Natural killer cell (primary cell): ENCODE data around the gene IL17C. TPM values are rescaled to one million over a fixed set of nuclear protein-coding genes. Genes with fewer than 3 reads are reported as not detected.

Experiments used
- ATAC-seq, 3 donors: fragments of 150-1000 bp in 2 of 3; fragments of 200-7000 bp in 1 of 3; cut with Tn5 transposase; 1 replicate in 1 of 3; 2 replicates in 2 of 3; pipeline ENCODE4 v1.10.0; 2021; ENCODE audit warnings: mild to moderate bottlenecking in 2 of 3, moderate library complexity in 2 of 3
- DNase-seq, 2 donors: peaks; one replicate each; pipeline versions ENCODE4 v3.0.0 to v3.0.0-alpha.2; 2013 to 2021; ENCODE audit warnings: mixed read lengths in 1 of 2
- H3K27ac ChIP-seq: one replicate; pipeline ENCODE4 v1.5.1; 2013; ENCODE audit warnings: mild to moderate bottlenecking, low read length
- H3K27me3 ChIP-seq: one replicate; pipeline ENCODE4 v1.6.1; 2013; ENCODE audit warnings: low read length; ENCODE audit not compliant: control insufficient read depth, insufficient read depth
- H3K36me3 ChIP-seq: one replicate; pipeline ENCODE4 v1.6.1; 2013; ENCODE audit warnings: low read length; ENCODE audit not compliant: control insufficient read depth, insufficient read depth
- H3K4me1 ChIP-seq: one replicate; pipeline ENCODE4 v1.6.1; 2013; ENCODE audit warnings: low read length; ENCODE audit not compliant: control insufficient read depth, insufficient read depth
- H3K4me3 ChIP-seq: one replicate; pipeline ENCODE4 v1.5.1; 2013; ENCODE audit warnings: low read length
- H3K9me3 ChIP-seq: one replicate; pipeline ENCODE4 v1.6.1; 2013; ENCODE audit warnings: low read length; ENCODE audit not compliant: control insufficient read depth, insufficient read depth
- H3K27ac Mint-ChIP-seq, 2 donors: one replicate each; pipeline ENCODE4 v1.8.0; 2022; ENCODE audit warnings: mild to moderate bottlenecking in 2 of 2, mixed read lengths in 2 of 2, moderate library complexity in 1 of 2
- H3K27me3 Mint-ChIP-seq, 2 donors: one replicate each; pipeline ENCODE4 v1.8.0; 2022; ENCODE audit warnings: low read depth in 2 of 2, mixed read lengths in 2 of 2
- H3K36me3 Mint-ChIP-seq: one replicate; pipeline ENCODE4 v1.8.0; 2022; ENCODE audit warnings: mixed read lengths
- H3K4me1 Mint-ChIP-seq, 2 donors: one replicate each; pipeline ENCODE4 v1.8.0; 2022; ENCODE audit warnings: mixed read lengths in 2 of 2
- H3K4me3 Mint-ChIP-seq: one replicate; pipeline ENCODE4 v1.8.0; 2022; ENCODE audit warnings: mild to moderate bottlenecking, moderate library complexity, mixed read lengths
- H3K9me3 Mint-ChIP-seq, 2 donors: one replicate each; pipeline ENCODE4 v1.8.0; 2022; ENCODE audit warnings: mixed read lengths in 2 of 2
- WGBS: methylation state at CpG from one replicate; pipeline ENCODE4 v1.1.7; 2013; ENCODE audit warnings: missing lambda C conversion rate; ENCODE audit not compliant: insufficient coverage; 5-methylcytosine and 5-hydroxymethylcytosine counted together
- intact Hi-C: fragments of 100-400 bp; cut with micrococcal nuclease; formaldehyde crosslinking; loops from one replicate; pipeline ENCODE4 v1.14.2; 2022
- total RNA-seq, 4 donors: library from RNA; stranded (reverse); fragments of 120-200 nt in 1 of 4; gene quantifications; one replicate each; pipeline versions ENCODE4 v1.2.3 to v1.2.4, GENCODE V29; 2013 to 2022
- TF ChIP-seq, protein P1 (sequence below): fragments of 200-600 bp; IDR thresholded peaks from one replicate; pipeline ENCODE4 v1.8.0; 2022; ENCODE audit warnings: antibody characterized with exemption

IL17C gene
- total RNA-seq, 3 donors from 2014 or later (not counting 1 experiment from before 2014, with no cell fraction given): 0.61 to 3.0 (median 1.2) TPM

DNA sequence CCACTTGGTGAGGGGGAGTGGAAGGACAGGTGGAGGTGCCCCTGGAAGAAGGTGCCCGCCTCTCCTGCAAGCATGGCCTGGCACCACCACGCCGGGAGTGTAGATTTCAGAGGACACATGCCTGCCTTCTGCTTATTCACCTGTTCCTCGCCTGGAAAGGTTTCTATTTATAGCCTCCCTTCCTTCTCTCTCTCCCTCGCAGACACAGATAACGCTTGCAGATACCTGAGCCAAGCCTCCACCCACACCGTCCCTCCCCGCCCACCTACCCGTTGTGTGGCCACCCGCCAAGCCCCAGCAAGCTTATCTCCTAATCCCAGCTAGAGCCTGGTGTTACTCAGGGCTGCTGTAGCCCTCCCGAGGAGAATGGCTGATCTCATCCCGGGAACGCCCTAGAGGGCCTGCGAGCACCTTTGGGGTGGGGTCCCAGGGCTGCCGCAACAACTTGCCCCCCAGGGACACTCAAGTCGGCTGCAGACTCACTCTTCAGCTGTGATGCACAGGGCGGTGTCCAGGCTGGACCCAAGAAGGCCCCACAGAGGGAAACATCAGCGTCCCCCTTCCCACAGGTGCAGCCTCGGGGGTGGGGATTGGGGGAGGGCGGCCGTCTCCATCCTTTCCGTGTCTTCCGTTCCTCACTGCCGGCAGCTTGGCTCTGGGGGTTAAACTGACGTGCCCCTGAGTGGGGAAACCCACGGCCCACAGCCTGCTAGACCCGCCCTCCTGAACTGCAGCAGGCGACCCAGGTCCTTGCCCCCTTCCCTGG lies 49.8 kb downstream of the IL17C start:
- intact Hi-C loops: loop anchor here (5.0 kb wide), 1 partner anchor 51 kb away; the partner anchor contains the start of gene IL17C
- ATAC-seq (no peak), DNase-seq (no peak)
- peaks cover 14 to 48% of the 10 kb centered on the region in 2 donors for H3K4me1 Mint-ChIP-seq
- Histone ChIP-seq H3K4me1 (peaks cover 63% of the 10 kb centered on the region), H3K36me3 (no peaks in the 10 kb centered on the region), H3K27ac (no peak overlapping the region), H3K9me3 (no peaks in the 10 kb centered on the region), H3K4me3 (no peak overlapping the region), H3K27me3 (no peaks in the 10 kb centered on the region)
- no peak overlapping the region for H3K27ac Mint-ChIP-seq
- no peaks in the 10 kb centered on the region for H3K9me3 Mint-ChIP-seq
- 65% methylated on average over 28 of the region's 28 CpGs for WGBS
- H3K27me3 Mint-ChIP-seq: no peaks in the 10 kb centered on the region
- TF ChIP-seq, protein P1, sequence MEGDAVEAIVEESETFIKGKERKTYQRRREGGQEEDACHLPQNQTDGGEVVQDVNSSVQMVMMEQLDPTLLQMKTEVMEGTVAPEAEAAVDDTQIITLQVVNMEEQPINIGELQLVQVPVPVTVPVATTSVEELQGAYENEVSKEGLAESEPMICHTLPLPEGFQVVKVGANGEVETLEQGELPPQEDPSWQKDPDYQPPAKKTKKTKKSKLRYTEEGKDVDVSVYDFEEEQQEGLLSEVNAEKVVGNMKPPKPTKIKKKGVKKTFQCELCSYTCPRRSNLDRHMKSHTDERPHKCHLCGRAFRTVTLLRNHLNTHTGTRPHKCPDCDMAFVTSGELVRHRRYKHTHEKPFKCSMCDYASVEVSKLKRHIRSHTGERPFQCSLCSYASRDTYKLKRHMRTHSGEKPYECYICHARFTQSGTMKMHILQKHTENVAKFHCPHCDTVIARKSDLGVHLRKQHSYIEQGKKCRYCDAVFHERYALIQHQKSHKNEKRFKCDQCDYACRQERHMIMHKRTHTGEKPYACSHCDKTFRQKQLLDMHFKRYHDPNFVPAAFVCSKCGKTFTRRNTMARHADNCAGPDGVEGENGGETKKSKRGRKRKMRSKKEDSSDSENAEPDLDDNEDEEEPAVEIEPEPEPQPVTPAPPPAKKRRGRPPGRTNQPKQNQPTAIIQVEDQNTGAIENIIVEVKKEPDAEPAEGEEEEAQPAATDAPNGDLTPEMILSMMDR: no peak
- H3K4me3 Mint-ChIP-seq: peak overlapping the region; percentile 49
- H3K36me3 Mint-ChIP-seq: no peaks in the 10 kb centered on the region

Other genes with a start within 250 kb of the IL17C start
- gene ZFPM1, start 185.3 kb upstream of the IL17C start, total RNA-seq: 10 to 100 TPM; 56.3 to 71.0 (median 64.6) TPM
- 100 to 1,000 TPM; 125 to 130 (median 126) TPM for gene ZC3H18, start 68.2 kb upstream of the IL17C start, total RNA-seq
- 1,000 to 10,000 TPM; 1,001 to 1,351 (median 1,051) TPM for gene CYBA, start 12.5 kb downstream of the IL17C start, total RNA-seq
- 100 to 1,000 TPM; 176 to 271 (median 185) TPM for gene MVD, start 24.5 kb downstream of the IL17C start, total RNA-seq
- gene SNAI3, start 47.9 kb downstream of the IL17C start, total RNA-seq: 1 to 10 TPM; 8.2 to 9.2 (median 8.4) TPM
- gene RNF166, start 67.8 kb downstream of the IL17C start, total RNA-seq: 100 to 1,000 TPM; 459 to 712 (median 501) TPM
- 10 to 100 TPM; 36.6 to 43.3 (median 39.9) TPM for gene CTU2, start 67.9 kb downstream of the IL17C start, total RNA-seq
- 100 to 1,000 TPM; 172 to 197 (median 183) TPM for gene PIEZO1, start 146.6 kb downstream of the IL17C start, total RNA-seq
- gene CDT1, start 165.2 kb downstream of the IL17C start, total RNA-seq: 1 to 10 TPM; 2.2 to 3.8 (median 2.6) TPM
- gene APRT, start 173.4 kb downstream of the IL17C start, total RNA-seq: 100 to 1,000 TPM; 118 to 123 (median 120) TPM
- 10 to 100 TPM; 58.1 to 75.8 (median 65.7) TPM for gene GALNS, start 218.4 kb downstream of the IL17C start, total RNA-seq
- gene TRAPPC2L, start 218.6 kb downstream of the IL17C start, total RNA-seq: 10 to 100 TPM; 31.9 to 39.0 (median 36.2) TPM
- gene PABPN1L, start 228.1 kb downstream of the IL17C start, total RNA-seq: under 1 TPM in 1 of 3 donors, not detected in 2; 0.43 TPM